H9 (cell line): ENCODE results near the gene PLD4. TPM values are rescaled to one million over a fixed set of nuclear protein-coding genes. Genes with fewer than 3 reads are reported as not detected.

ENCODE experiments used
- DNase-seq: peaks from one replicate; pipeline ENCODE4 v3.0.0-alpha.2; 2017
- H2AFZ ChIP-seq: one replicate; pipeline ENCODE4 v1.6.1; 2013; ENCODE audit warnings: mild to moderate bottlenecking, low read length, control low read depth, moderate library complexity
- H2AK5ac ChIP-seq: 2 replicates; pipeline ENCODE4 v1.6.1; 2013; ENCODE audit warnings: low read length, control low read depth, mixed read lengths; ENCODE audit not compliant: insufficient read length
- H2BK120ac ChIP-seq: one replicate; pipeline ENCODE4 v1.6.1; 2013; ENCODE audit warnings: low read depth, mild to moderate bottlenecking, low read length, control low read depth, inconsistent platforms; ENCODE audit not compliant: poor library complexity, severe bottlenecking
- H2BK12ac ChIP-seq: 2 replicates; pipeline ENCODE4 v1.6.1; 2013; ENCODE audit warnings: low read length, control low read depth, mixed read lengths, low read depth; ENCODE audit not compliant: insufficient read length
- H2BK15ac ChIP-seq: 2 replicates; pipeline ENCODE4 v1.6.1; 2013; ENCODE audit warnings: low read depth, low read length, control low read depth
- H2BK20ac ChIP-seq: one replicate; pipeline ENCODE4 v1.6.1; 2013; ENCODE audit warnings: low read depth, mild to moderate bottlenecking, low read length, control low read depth, inconsistent platforms; ENCODE audit not compliant: poor library complexity, severe bottlenecking
- H2BK5ac ChIP-seq: 2 replicates; pipeline ENCODE4 v1.6.1; 2013; ENCODE audit warnings: low read length, control low read depth, mixed read lengths; ENCODE audit not compliant: insufficient read length
- H3K14ac ChIP-seq: 2 replicates; pipeline ENCODE4 v1.6.1; 2013; ENCODE audit warnings: low read length, control low read depth; ENCODE audit not compliant: insufficient read depth
- H3K18ac ChIP-seq: 2 replicates; pipeline ENCODE4 v1.6.1; 2013; ENCODE audit warnings: low read depth, mild to moderate bottlenecking, mixed read lengths, low read length, control low read depth; ENCODE audit not compliant: insufficient read length
- H3K23ac ChIP-seq: 2 replicates; pipeline ENCODE4 v1.6.1; 2013; ENCODE audit warnings: low read length, control low read depth, mixed read lengths, low read depth; ENCODE audit not compliant: insufficient read length
- H3K23me2 ChIP-seq: 2 replicates; pipeline ENCODE4 v1.6.1; 2013; ENCODE audit warnings: low read depth, mild to moderate bottlenecking, mixed read lengths, low read length, control low read depth; ENCODE audit not compliant: insufficient read length, poor library complexity, severe bottlenecking
- H3K27ac ChIP-seq: 2 replicates; pipeline ENCODE4 v1.5.1; 2013; ENCODE audit warnings: low read length, control low read depth, mixed read lengths, low read depth; ENCODE audit not compliant: insufficient read length
- H3K27me3 ChIP-seq: 2 replicates; pipeline ENCODE4 v1.6.1; 2013; ENCODE audit warnings: low read length, control low read depth, inconsistent platforms; ENCODE audit not compliant: insufficient read depth
- H3K4ac ChIP-seq: 2 replicates; pipeline ENCODE4 v1.6.1; 2013; ENCODE audit warnings: low read depth, mild to moderate bottlenecking, control low read depth, inconsistent platforms, low read length, moderate library complexity
- H3K4me1 ChIP-seq: 2 replicates; pipeline ENCODE4 v1.6.1; 2013; ENCODE audit warnings: low read length, control low read depth, inconsistent platforms; ENCODE audit not compliant: insufficient read depth
- H3K4me2 ChIP-seq: 2 replicates; pipeline ENCODE4 v1.6.1; 2013; ENCODE audit warnings: low read length, control low read depth, mixed read lengths; ENCODE audit not compliant: insufficient read length, insufficient read depth
- H3K56ac ChIP-seq: 2 replicates; pipeline ENCODE4 v1.6.1; 2013; ENCODE audit warnings: low read depth, mild to moderate bottlenecking, mixed read lengths, low read length, control low read depth; ENCODE audit not compliant: insufficient read length
- H3K79me1 ChIP-seq: 2 replicates; pipeline ENCODE4 v1.6.1; 2013; ENCODE audit warnings: low read depth, mild to moderate bottlenecking, moderate library complexity, low read length, control low read depth, inconsistent platforms; ENCODE audit not compliant: insufficient read depth, poor library complexity, severe bottlenecking
- H3K79me2 ChIP-seq: 2 replicates; pipeline ENCODE4 v1.6.1; 2013; ENCODE audit warnings: low read length, control low read depth, inconsistent platforms; ENCODE audit not compliant: insufficient read depth
- H3K9ac ChIP-seq: 2 replicates; pipeline ENCODE4 v1.6.1; 2013; ENCODE audit warnings: low read length, control low read depth, mixed read lengths; ENCODE audit not compliant: insufficient read length; ENCODE audit errors: extremely low read depth
- H3K9me3 ChIP-seq: one replicate; pipeline ENCODE4 v1.6.1; 2013; ENCODE audit warnings: low read depth, low read length, inconsistent platforms; ENCODE audit not compliant: control insufficient read depth
- H3T11ph ChIP-seq: one replicate; pipeline ENCODE4 v1.6.1; 2013; ENCODE audit warnings: mild to moderate bottlenecking, low read length, control low read depth, inconsistent platforms
- H4K20me1 ChIP-seq: one replicate; pipeline ENCODE4 v1.6.1; 2013; ENCODE audit not compliant: control insufficient read depth, insufficient read length, insufficient read depth
- H4K5ac ChIP-seq: 2 replicates; pipeline ENCODE4 v1.6.1; 2013; ENCODE audit warnings: low read depth, mild to moderate bottlenecking, mixed read lengths, low read length, control low read depth; ENCODE audit not compliant: insufficient read length
- H4K8ac ChIP-seq: replicated peaks from 2 replicates; pipeline ENCODE4 v1.6.1; 2013; ENCODE audit warnings: low read length, control low read depth, mixed read lengths, low read depth; ENCODE audit not compliant: insufficient read length
- H4K91ac ChIP-seq: 2 replicates; pipeline ENCODE4 v1.6.1; 2013; ENCODE audit warnings: low read depth, mild to moderate bottlenecking, moderate library complexity, mixed read lengths, low read length, control low read depth; ENCODE audit not compliant: insufficient read length
- H3K27ac Mint-ChIP-seq, 3 experiments: 2 replicates in 2 of 3; 3 replicates in 1 of 3; pipeline ENCODE4 v1.8.0; 2020 to 2021; ENCODE audit warnings: mixed read lengths in 3 of 3, mild to moderate bottlenecking in 1 of 3, moderate library complexity in 1 of 3
- H3K27me3 Mint-ChIP-seq: 2 replicates; pipeline ENCODE4 v1.8.0; 2021; ENCODE audit warnings: low read depth, mild to moderate bottlenecking, moderate library complexity, mixed read lengths
- H3K36me3 Mint-ChIP-seq, 3 experiments: 2 replicates in 2 of 3; 3 replicates in 1 of 3; pipeline ENCODE4 v1.8.0; 2020 to 2021; ENCODE audit warnings: low read depth in 3 of 3, mixed read lengths in 3 of 3; ENCODE audit not compliant: insufficient read depth in 1 of 3
- H3K4me1 Mint-ChIP-seq, 2 experiments: 2 replicates each; pipeline ENCODE4 v1.8.0; 2020; ENCODE audit warnings: mixed read lengths in 2 of 2
- H3K4me3 Mint-ChIP-seq, 2 experiments: 2 replicates in 1 of 2; 3 replicates in 1 of 2; pipeline ENCODE4 v1.8.0; 2020 to 2021; ENCODE audit warnings: mild to moderate bottlenecking in 2 of 2, mixed read lengths in 2 of 2, moderate library complexity in 1 of 2
- H3K9me3 Mint-ChIP-seq, 2 experiments: 2 replicates in 1 of 2; 3 replicates in 1 of 2; pipeline ENCODE4 v1.8.0; 2020; ENCODE audit warnings: mild to moderate bottlenecking in 2 of 2, mixed read lengths in 2 of 2, moderate library complexity in 1 of 2
- WGBS: extraction: QIAGEN DNeasy Blood & Tissue Kit; methylation state at CpG from one replicate; pipeline ENCODE4 v1.1.7; 2013; ENCODE audit warnings: missing lambda C conversion rate, low lambda C conversion rate, mixed read lengths; ENCODE audit not compliant: insufficient read length; ENCODE audit errors: extremely low coverage; 5-methylcytosine and 5-hydroxymethylcytosine counted together
- total RNA-seq: library from RNA; stranded (reverse); gene quantifications from 2 replicates; pipeline ENCODE4 v1.2.1, GENCODE V29; 2021
- TF ChIP-seq, protein P1 (sequence below): fragments of 200-600 bp; sonication (generic); conservative IDR thresholded peaks from 3 replicates; pipeline ENCODE4 v1.8.0; 2021; ENCODE audit warnings: antibody characterized with exemption, mild to moderate bottlenecking

The PLD4 gene
- total RNA-seq, 1 experiment from 2014 or later = not detected

DNA sequence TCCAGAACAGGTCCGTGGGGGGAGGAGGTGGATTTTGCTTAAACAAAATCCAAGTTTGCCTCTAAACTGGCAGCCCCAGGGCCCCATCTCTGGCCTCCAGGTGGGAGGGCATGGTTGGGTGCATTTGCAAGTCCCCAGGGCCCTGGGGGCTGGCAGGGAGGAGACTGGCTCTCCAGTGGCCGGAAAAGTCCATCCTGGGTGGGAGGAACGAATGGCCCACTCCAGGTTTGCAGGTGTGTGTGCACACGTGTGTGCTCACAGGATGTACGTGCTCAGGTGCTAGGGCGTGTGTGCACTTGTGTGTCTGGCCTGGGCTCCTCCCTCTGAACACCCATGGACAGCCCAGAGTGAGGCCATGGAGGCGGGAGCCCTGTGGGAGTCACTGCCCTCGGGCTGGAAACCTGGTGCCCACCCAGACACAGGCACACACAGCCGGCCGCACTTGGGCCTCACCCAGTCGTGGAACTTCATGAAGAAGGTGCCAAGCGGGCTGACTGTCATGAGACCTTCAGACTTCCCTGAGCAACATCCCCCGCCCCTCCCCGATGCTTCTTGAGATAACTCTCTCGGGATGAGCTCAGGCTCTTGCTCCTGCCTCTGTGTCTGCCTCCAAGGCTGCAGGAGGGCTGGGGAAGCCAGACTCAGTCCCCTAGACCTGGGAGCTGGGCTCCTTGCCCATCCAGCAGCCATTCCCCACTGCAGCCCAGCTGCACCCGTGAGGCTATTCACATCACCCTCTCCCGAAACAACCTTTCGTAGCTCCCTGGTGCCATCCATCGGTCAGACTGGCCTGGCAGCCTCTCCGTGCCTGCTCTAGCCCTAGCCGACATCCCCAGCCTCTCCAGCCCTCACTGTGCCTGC is 44.1 kb downstream of the PLD4 start:
- WGBS = no CpG with 5 or more reads among the region's 21 CpGs
- H3K27ac Mint-ChIP-seq = peak overlapping the region in 1 of 3 experiments; percentile 52; a peak in 1 of 7 replicates
- no peak overlapping the region for H4K5ac ChIP-seq
- peak overlapping the region in 1 of 2 experiments; percentile 36; a peak in 3 of 5 replicates for H3K4me3 Mint-ChIP-seq
- peak; percentile 52 for DNase-seq
- H3K23ac ChIP-seq = no peak overlapping the region
- H3K36me3 Mint-ChIP-seq = no peaks in the 10 kb centered on the region
- H4K20me1 ChIP-seq = no peaks in the 10 kb centered on the region
- H3K27me3 ChIP-seq = no peaks in the 10 kb centered on the region; the same call in 1 of the 2 replicates
- peaks cover 21% of the 10 kb centered on the region for H3K27me3 Mint-ChIP-seq
- H3K9me3 ChIP-seq = no peaks in the 10 kb centered on the region
- no peak overlapping the region for H3K27ac ChIP-seq
- no peak overlapping the region for H2BK20ac ChIP-seq
- H3K56ac ChIP-seq = no peak overlapping the region
- H2AFZ ChIP-seq = no peak overlapping the region
- no peaks in the 10 kb centered on the region for H3K79me1 ChIP-seq
- no peak overlapping the region for H3K9ac ChIP-seq
- H3K23me2 ChIP-seq = peaks cover 6% of the 10 kb centered on the region
- H3K18ac ChIP-seq = no peak overlapping the region
- no peak overlapping the region for H3T11ph ChIP-seq
- no peak overlapping the region for H3K4ac ChIP-seq
- no peak overlapping the region for H3K4me2 ChIP-seq
- H3K4me1 ChIP-seq = peaks cover 3% of the 10 kb centered on the region; the same call in 1 of the 2 replicates
- H3K9me3 Mint-ChIP-seq = no peaks in the 10 kb centered on the region
- H2BK15ac ChIP-seq = no peak overlapping the region
- H2BK120ac ChIP-seq = no peak overlapping the region
- no peak overlapping the region for H3K14ac ChIP-seq
- H2BK5ac ChIP-seq = no peak overlapping the region
- TF ChIP-seq, protein P1, sequence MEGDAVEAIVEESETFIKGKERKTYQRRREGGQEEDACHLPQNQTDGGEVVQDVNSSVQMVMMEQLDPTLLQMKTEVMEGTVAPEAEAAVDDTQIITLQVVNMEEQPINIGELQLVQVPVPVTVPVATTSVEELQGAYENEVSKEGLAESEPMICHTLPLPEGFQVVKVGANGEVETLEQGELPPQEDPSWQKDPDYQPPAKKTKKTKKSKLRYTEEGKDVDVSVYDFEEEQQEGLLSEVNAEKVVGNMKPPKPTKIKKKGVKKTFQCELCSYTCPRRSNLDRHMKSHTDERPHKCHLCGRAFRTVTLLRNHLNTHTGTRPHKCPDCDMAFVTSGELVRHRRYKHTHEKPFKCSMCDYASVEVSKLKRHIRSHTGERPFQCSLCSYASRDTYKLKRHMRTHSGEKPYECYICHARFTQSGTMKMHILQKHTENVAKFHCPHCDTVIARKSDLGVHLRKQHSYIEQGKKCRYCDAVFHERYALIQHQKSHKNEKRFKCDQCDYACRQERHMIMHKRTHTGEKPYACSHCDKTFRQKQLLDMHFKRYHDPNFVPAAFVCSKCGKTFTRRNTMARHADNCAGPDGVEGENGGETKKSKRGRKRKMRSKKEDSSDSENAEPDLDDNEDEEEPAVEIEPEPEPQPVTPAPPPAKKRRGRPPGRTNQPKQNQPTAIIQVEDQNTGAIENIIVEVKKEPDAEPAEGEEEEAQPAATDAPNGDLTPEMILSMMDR = peak; percentile 18; the same call in 2 of the 3 replicates
- H2AK5ac ChIP-seq = no peak overlapping the region
- peaks cover 11 to 21% of the 10 kb centered on the region in 2 experiments for H3K4me1 Mint-ChIP-seq
- no peaks in the 10 kb centered on the region for H3K79me2 ChIP-seq
- H4K91ac ChIP-seq = no peak overlapping the region
- no peak overlapping the region for H4K8ac ChIP-seq
- no peak overlapping the region for H2BK12ac ChIP-seq
